ENCODE data around the gene MYO1D. TPM values are rescaled to one million over a fixed set of nuclear protein-coding genes. Genes with fewer than 3 reads are reported as not detected.
A peak's percentile ranks its signal among the peaks of the same experiment; 100 is the strongest.

MYO1D gene
- total and polyA plus RNA-seq, 2 of the 13 experiments (the other 11 are each of a cell fraction or from before 2014, with no cell fraction given), result 13.2 to 17.3 TPM

DNA sequence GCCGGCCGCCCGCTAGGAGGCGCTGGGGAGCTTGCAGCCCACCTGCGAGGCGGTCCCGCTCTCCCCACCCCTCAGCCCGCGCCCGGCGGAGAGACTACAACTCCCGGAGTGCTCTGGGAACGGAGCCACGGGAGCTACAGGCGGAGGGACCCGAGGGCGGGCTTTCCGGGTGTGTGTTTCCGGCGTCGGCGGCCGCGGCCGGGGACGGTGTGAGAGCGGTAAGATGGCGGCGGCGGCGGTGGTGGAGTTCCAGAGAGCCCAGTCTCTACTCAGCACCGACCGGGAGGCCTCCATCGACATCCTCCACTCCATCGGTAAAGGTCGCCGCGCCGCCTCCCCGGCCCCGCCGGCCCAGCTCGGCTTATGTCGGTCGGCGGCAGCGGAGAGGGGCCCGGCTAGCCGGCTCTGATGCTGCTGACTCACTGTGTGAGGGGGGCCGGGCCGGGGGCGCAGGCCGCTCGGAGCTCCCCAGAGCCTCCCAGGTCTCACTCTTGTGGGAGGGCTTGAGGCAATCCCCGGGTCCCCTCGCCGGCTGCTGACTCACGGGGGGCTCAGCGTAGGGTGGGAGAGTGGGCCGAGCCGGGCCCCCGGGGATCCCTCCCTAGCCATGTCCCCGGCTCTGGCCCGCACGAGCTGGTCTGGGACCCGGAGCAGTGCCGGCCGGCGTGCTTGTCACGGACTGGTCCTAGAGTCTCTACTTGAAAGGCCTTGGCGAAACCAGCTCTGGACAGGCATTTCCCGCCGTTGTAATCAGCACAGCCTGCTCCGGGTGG is 432.4 kb downstream of the MYO1D start, which contains the start of gene PSMD11 (continued):
- TF ChIP-seq ZSCAN9 (CRISPR knock-in tag; IDR thresholded peaks at IDR 0.05; ENCODE audit: borderline replicate concordance) (0 out of 2 replicates have a peak, but pooled peaks have one; percentile 17), HMG20A (CRISPR knock-in tag; IDR thresholded peaks at IDR 0.05; ENCODE audit: borderline replicate concordance) (no peak), TFE3 (CRISPR knock-in tag; IDR thresholded peaks at IDR 0.05) (0 out of 2 replicates have a peak, but pooled peaks have one; percentile 39), RARA (CRISPR knock-in tag; IDR thresholded peaks at IDR 0.05) (no peak), ZFYVE20 (CRISPR knock-in tag; IDR thresholded peaks at IDR 0.05; ENCODE audit: borderline replicate concordance, low read depth) (no peak), NFRKB (IDR thresholded peaks at IDR 0.05) (0 out of 2 replicates have a peak, but pooled peaks have one; percentile 23), REL (CRISPR knock-in tag; conservative IDR thresholded peaks at IDR 0.05) (no peak), SYNCRIP (IDR thresholded peaks at IDR 0.05; ENCODE audit: insufficient read depth, low read depth, low read length) (no peak), SP5 (CRISPR knock-in tag; IDR thresholded peaks at IDR 0.05; ENCODE audit: borderline replicate concordance, low read depth) (peak; percentile 54; the same call in 1 of the 2 replicates), BRCA1 (CRISPR knock-in tag; IDR thresholded peaks at IDR 0.05) (0 out of 2 replicates have a peak, but pooled peaks have one; percentile 13), ZNF230 (CRISPR knock-in tag; IDR thresholded peaks at IDR 0.05) (no peak; the same call in 1 of the 2 replicates), ZBTB25 (CRISPR knock-in tag; IDR thresholded peaks at IDR 0.05) (no peak), ZNF292 (CRISPR knock-in tag; IDR thresholded peaks at IDR 0.05; ENCODE audit: borderline replicate concordance, low read depth) (no peak), TBL1XR1 (IDR thresholded peaks at IDR 0.05; ENCODE audit: borderline replicate concordance, low read length, partially characterized antibody) (peak; percentile 45), U2AF2 (IDR thresholded peaks at IDR 0.05; ENCODE audit: low read depth, low read length) (no peak), ZMYM4 (CRISPR knock-in tag; IDR thresholded peaks at IDR 0.05) (peak; percentile 67; the same call in 1 of the 2 replicates), PLSCR1 (CRISPR knock-in tag; IDR thresholded peaks at IDR 0.05; ENCODE audit: borderline replicate concordance) (no peak), ZNF703 (CRISPR knock-in tag; IDR thresholded peaks at IDR 0.05; ENCODE audit: borderline replicate concordance) (peak; percentile 75; the same call in 1 of the 2 replicates), RFX3 (CRISPR knock-in tag; IDR thresholded peaks at IDR 0.05) (no peak), FOSL2 (CRISPR knock-in tag; IDR thresholded peaks at IDR 0.05) (peak; percentile 42)
- TF ChIP-seq, protein P1, sequence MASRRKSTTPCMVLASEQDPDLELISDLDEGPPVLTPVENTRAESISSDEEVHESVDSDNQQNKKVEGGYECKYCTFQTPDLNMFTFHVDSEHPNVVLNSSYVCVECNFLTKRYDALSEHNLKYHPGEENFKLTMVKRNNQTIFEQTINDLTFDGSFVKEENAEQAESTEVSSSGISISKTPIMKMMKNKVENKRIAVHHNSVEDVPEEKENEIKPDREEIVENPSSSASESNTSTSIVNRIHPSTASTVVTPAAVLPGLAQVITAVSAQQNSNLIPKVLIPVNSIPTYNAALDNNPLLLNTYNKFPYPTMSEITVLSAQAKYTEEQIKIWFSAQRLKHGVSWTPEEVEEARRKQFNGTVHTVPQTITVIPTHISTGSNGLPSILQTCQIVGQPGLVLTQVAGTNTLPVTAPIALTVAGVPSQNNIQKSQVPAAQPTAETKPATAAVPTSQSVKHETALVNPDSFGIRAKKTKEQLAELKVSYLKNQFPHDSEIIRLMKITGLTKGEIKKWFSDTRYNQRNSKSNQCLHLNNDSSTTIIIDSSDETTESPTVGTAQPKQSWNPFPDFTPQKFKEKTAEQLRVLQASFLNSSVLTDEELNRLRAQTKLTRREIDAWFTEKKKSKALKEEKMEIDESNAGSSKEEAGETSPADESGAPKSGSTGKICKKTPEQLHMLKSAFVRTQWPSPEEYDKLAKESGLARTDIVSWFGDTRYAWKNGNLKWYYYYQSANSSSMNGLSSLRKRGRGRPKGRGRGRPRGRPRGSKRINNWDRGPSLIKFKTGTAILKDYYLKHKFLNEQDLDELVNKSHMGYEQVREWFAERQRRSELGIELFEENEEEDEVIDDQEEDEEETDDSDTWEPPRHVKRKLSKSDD (CRISPR knock-in tag; IDR thresholded peaks at IDR 0.05; ENCODE audit: low read depth), result no peak
- TF ChIP-seq, protein P2, sequence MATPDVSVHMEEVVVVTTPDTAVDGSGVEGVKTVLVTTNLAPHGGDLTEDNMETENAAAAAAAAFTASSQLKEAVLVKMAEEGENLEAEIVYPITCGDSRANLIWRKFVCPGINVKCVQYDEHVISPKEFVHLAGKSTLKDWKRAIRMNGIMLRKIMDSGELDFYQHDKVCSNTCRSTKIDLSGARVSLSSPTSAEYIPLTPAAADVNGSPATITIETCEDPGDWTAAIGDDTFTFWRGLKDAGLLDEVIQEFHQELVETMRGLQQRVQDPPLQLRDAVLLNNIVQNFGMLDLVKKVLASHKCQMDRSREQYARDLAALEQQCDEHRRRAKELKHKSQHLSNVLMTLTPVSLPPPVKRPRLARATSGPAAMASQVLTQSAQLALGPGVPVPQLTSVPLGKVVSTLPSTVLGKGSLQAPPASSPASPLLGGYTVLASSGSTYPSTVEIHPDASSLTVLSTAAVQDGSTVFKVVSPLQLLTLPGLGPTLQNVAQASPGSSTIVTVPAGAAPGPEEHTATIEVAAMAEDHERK (CRISPR knock-in tag; IDR thresholded peaks at IDR 0.05; ENCODE audit: low read depth), result peak; percentile 65; the same call in 1 of the 2 replicates

Data from HepG2 (cell line).